Right atrium auricular region (tissue), 2 donors: ENCODE results near the gene LATS2. TPM values are rescaled to one million over a fixed set of nuclear protein-coding genes. Genes with fewer than 3 reads are reported as not detected.

Experiments
- DNase-seq: peaks from one replicate; pipeline ENCODE4 v3.0.0-alpha.2; 2019; ENCODE audit warnings: low spot score
- H3K27ac ChIP-seq, 2 donors: fragments of 200-600 bp; sonication (generic); 1 replicate in 1 of 2; 2 replicates in 1 of 2; pipeline ENCODE4 v1.5.1; 2016 to 2019
- H3K27me3 ChIP-seq, 2 donors: fragments of 200-600 bp; sonication (generic); one replicate each; pipeline versions ENCODE4 v1.5.1 to v1.6.0; 2017 to 2019
- H3K36me3 ChIP-seq: fragments of 200-600 bp; sonication (generic); one replicate; pipeline ENCODE4 v1.5.1; 2016
- H3K4me1 ChIP-seq, 2 donors: fragments of 200-600 bp; sonication (generic); one replicate each; pipeline versions ENCODE4 v1.5.1 to v1.6.0; 2017 to 2019
- H3K4me3 ChIP-seq, 2 donors: fragments of 200-600 bp; sonication (generic); 1 replicate in 1 of 2; 2 replicates in 1 of 2; pipeline ENCODE4 v1.5.1; 2017 to 2019; ENCODE audit warnings: mild to moderate bottlenecking in 1 of 2, moderate library complexity in 1 of 2
- H3K9me3 ChIP-seq, 2 donors: fragments of 200-600 bp; sonication (generic); one replicate each; pipeline ENCODE4 v1.5.1; 2019
- CTCF ChIP-seq, 2 donors: fragments of 200-600 bp; sonication (generic); IDR thresholded peaks; one replicate each; pipeline ENCODE4 v1.5.1; 2019; ENCODE audit warnings: antibody characterized with exemption in 2 of 2
- total RNA-seq, 2 donors: library from RNA; depleted of rRNA; stranded (reverse); fragments of >200 nt; gene quantifications; one replicate each; pipeline ENCODE4 v1.1.0, GENCODE V29; 2016

The LATS2 gene
- 10 to 100 TPM; 20.9 to 33.3 TPM for total RNA-seq

GRCh38 chr13:21061029-21061763 is at the start of gene LATS2:
Gene LATS2, minus strand, starts transcription at chr13:21061586. Its CDS starts 15,560 bp downstream, at chr13:21046026.
- DNase-seq = peak; percentile 98

DNA sequence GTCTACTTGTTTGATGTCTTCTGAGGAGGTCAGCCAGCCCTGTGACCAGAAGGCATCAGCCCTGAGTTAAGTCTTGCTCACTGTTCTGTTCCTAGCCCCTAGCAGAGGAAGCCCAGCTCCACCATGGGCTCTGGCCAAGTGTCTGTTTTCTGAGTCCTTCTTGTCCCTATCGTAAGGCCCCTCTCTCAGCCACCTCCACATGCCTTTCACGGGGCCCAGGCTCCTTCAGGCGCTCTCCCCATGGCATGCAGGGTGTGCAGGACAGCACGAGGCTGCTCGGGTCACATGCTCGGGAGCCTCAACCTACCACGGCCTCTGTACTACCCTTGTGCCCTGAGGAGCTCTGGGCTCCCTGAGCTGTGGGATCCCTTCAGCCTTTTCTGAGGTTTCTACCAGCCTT is 47.8 kb upstream of the LATS2 start:
- Histone ChIP-seq H3K27ac (no peak overlapping the region), H3K36me3 (no peaks in the 10 kb centered on the region), H3K9me3 (no peaks in the 10 kb centered on the region), H3K27me3 (no peaks in the 10 kb centered on the region), H3K4me1 (no peaks in the 10 kb centered on the region), H3K4me3 (no peak overlapping the region)
- TF ChIP-seq CTCF (IDR thresholded peaks at IDR 0.05) = no peak
- DNase-seq = no peak

More at GRCh38 chr13:21061029-21061763, at the start of gene LATS2:
- H3K36me3 ChIP-seq = no peaks in the 10 kb centered on the region
- peak within 1 kb of the TSS; percentile 87 to 98 for H3K4me3 ChIP-seq
- peak within 1 kb of the TSS; percentile 99 to 100 for H3K27ac ChIP-seq
- no peaks in the 10 kb centered on the region for H3K9me3 ChIP-seq
- peak; percentile 39 to 76 for TF ChIP-seq CTCF (IDR thresholded peaks at IDR 0.05)
- no peaks in the 10 kb centered on the region for H3K27me3 ChIP-seq
- H3K4me1 ChIP-seq = peaks cover 0 to 40% of the 10 kb centered on the region in 2 donors

DNA sequence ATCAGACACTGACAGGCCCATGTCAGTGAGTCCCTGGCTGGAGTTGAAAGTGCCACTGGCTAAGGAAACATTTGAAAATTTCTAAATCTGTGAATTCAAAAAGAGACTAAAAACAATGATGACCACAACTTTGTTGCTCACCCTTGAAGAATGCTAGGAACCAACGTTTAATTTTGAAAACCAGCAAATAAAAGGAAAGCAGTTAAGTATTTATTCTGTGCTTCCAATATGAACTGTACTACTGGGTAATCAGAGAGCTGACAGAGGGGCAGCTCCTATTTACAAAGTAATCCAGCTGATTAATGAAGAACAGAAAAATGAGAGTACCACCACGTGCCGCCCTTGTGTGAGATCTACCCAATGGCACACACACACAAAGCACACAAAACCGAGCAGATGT is 44.7 kb upstream of the LATS2 start:
- no peak for DNase-seq
- no peak overlapping the region for H3K4me3 ChIP-seq
- H3K4me1 ChIP-seq = no peaks in the 10 kb centered on the region
- TF ChIP-seq CTCF (IDR thresholded peaks at IDR 0.05) = no peak
- H3K9me3 ChIP-seq = no peaks in the 10 kb centered on the region
- no peak overlapping the region for H3K27ac ChIP-seq
- no peaks in the 10 kb centered on the region for H3K27me3 ChIP-seq
- no peaks in the 10 kb centered on the region for H3K36me3 ChIP-seq

GRCh38 chr13:21104199-21105019 is 43.0 kb upstream of the LATS2 start:
- Histone ChIP-seq H3K4me1 (no peaks in the 10 kb centered on the region), H3K27me3 (no peaks in the 10 kb centered on the region), H3K36me3 (no peaks in the 10 kb centered on the region), H3K27ac (no peak overlapping the region), H3K9me3 (no peaks in the 10 kb centered on the region), H3K4me3 (no peak overlapping the region)
- no peak for TF ChIP-seq CTCF (IDR thresholded peaks at IDR 0.05)
- no peak for DNase-seq

- Histone ChIP-seq H3K4me3 (no peak overlapping the region), H3K9me3 (no peaks in the 10 kb centered on the region), H3K27me3 (no peaks in the 10 kb centered on the region), H3K4me1 (no peaks in the 10 kb centered on the region), H3K27ac (no peak overlapping the region), H3K36me3 (no peaks in the 10 kb centered on the region)
- DNase-seq = no peak
- no peak for TF ChIP-seq CTCF (IDR thresholded peaks at IDR 0.05)
Observed at GRCh38 chr13:21101865-21102576, 40.6 kb upstream of the LATS2 start.
